Gastrocnemius medialis (tissue), 4 donors: ENCODE data around the gene RGS19. TPM values are rescaled to one million over a fixed set of nuclear protein-coding genes. Genes with fewer than 3 reads are reported as not detected.
A peak's percentile ranks its signal among the peaks of the same experiment; 100 is the strongest.

ENCODE experiments used
- ATAC-seq, 2 donors: fragments of 150-250 bp; one replicate each; pipeline ENCODE4 v1.9.1; 2016
- DNase-seq, 2 donors: peaks; one replicate each; pipeline ENCODE4 v3.0.0-alpha.2; 2019
- H3K27ac ChIP-seq, 4 donors: fragments of 200-600 bp; sonication (generic); 1 replicate in 1 of 4; 2 replicates in 3 of 4; pipeline ENCODE4 v1.5.1; 2016 to 2018; ENCODE audit warnings: mild to moderate bottlenecking in 2 of 4, moderate library complexity in 1 of 4
- H3K27me3 ChIP-seq, 3 donors: fragments of 200-600 bp; sonication (generic) in 2 of 3; 1 replicate in 1 of 3; 2 replicates in 2 of 3; pipeline versions ENCODE4 v1.5.1 to v1.6.0; 2016 to 2019; ENCODE audit warnings: mild to moderate bottlenecking in 1 of 3, moderate library complexity in 1 of 3
- H3K36me3 ChIP-seq, 2 donors: fragments of 200-600 bp; sonication (generic) in 1 of 2; one replicate each; pipeline ENCODE4 v1.5.1; 2017 to 2018
- H3K4me1 ChIP-seq, 2 donors: fragments of 200-600 bp; sonication (generic) in 1 of 2; one replicate each; pipeline ENCODE4 v1.5.1; 2016 to 2017; ENCODE audit warnings: mild to moderate bottlenecking in 2 of 2
- H3K4me3 ChIP-seq, 4 donors: fragments of 200-600 bp; sonication (generic) in 3 of 4; 1 replicate in 1 of 4; 2 replicates in 3 of 4; pipeline ENCODE4 v1.5.1; 2016 to 2019; ENCODE audit warnings: mild to moderate bottlenecking in 2 of 4
- H3K9me3 ChIP-seq, 3 donors: fragments of 200-600 bp; sonication (generic) in 2 of 3; 1 replicate in 1 of 3; 2 replicates in 2 of 3; pipeline ENCODE4 v1.5.1; 2016 to 2019
- POLR2A ChIP-seq, 2 donors: fragments of 450-650 bp; IDR thresholded peaks; one replicate each; pipeline ENCODE4 v1.6.1; 2017; ENCODE audit warnings: antibody characterized with exemption in 2 of 2, mild to moderate bottlenecking in 2 of 2, moderate library complexity in 2 of 2
- in situ Hi-C, 4 donors: fragments of 200-750 bp; cut with MboI; loops; one replicate each; pipeline versions ENCODE4 v1.15.0 to v1.8.0; 2017; ENCODE audit warnings: low sequenced_read_pairs in 4 of 4
- intact Hi-C: fragments of 100-400 bp; cut with DNase I; formaldehyde crosslinking; loops from one replicate; pipeline ENCODE4 v1.15.1; 2023; ENCODE audit warnings: low total_unique reads
- total RNA-seq, 4 donors: library from RNA; depleted of rRNA; stranded (reverse); fragments of >200 nt; gene quantifications; one replicate each; pipeline versions ENCODE4 v1.1.0 to v1.2.3, GENCODE V29; 2016
- TF ChIP-seq, protein P1 (sequence below), 5 experiments: fragments of 450-650 bp in 3 of 5; fragments of 200-600 bp in 2 of 5; sonication (generic) in 2 of 5; IDR thresholded peaks in 4 of 5; conservative IDR thresholded peaks in 1 of 5; 1 replicate in 4 of 5; 2 replicates in 1 of 5; pipeline ENCODE4 v1.5.1; 2016 to 2019; ENCODE audit warnings: antibody characterized with exemption in 5 of 5, mild to moderate bottlenecking in 3 of 5, moderate library complexity in 3 of 5

Gene RGS19
- total RNA-seq, 4 donors from 2014 or later, result 0.92 to 7.7 (median 3.5) TPM

DNA sequence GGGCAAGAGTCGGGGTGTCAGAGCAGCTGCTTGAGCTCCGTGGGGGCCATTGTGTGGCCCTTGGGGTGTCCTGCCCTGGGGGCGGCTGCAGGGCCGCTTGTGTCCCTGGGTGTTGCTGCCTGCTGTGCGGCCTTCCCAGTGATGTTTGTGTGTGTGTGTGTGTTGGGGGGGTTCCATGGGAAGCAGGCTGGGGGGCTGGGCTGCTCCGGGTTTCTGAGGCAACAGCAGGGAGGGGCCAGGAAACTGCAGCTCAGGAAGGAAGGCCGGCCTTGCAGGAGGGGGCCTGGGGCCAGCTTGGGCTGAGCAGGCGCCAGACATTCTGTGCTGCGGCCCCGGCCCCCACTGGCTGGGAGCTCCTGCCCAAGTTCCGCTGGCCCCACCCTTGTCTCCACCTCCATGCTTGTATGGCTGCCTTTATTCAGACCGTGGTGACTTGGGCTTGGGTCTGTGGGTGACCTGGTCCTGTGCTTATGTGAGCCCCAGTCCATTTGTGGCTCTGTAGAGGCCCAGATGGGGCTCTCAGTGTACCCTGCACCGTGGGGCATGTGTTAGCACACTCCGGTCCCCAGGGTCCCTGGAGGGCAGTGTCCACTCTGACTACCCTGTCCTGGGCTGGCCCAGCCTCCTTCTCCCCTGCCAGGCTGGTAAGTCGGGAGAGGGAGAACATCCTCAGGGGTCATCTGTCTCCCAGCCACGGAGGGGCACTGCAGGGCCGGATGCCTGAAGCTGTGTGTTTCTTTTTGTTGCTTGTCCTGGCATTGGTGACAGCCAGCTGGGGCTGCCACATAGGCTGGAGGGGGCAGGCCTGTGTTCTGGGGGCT is 25.3 kb downstream of the RGS19 start:
- no peaks in the 10 kb centered on the region for H3K4me1 ChIP-seq
- H3K36me3 ChIP-seq, result no peaks in the 10 kb centered on the region
- H3K4me3 ChIP-seq, result peak overlapping the region in 2 of 4 donors; percentile 1 to 11
- DNase-seq (no peak), ATAC-seq (peak; percentile 11 to 12)
- peaks cover 14 to 17% (median 17%) of the 10 kb centered on the region in 3 donors for H3K27me3 ChIP-seq
- H3K27ac ChIP-seq, result peak overlapping the region; percentile 54 to 80 (median 78)
- in situ Hi-C loops (no loop called here), intact Hi-C loops (no loop called here)
- no peaks in the 10 kb centered on the region for H3K9me3 ChIP-seq
- TF ChIP-seq POLR2A (IDR thresholded peaks at IDR 0.05), result peak in 1 of 2 donors; percentile 7
- TF ChIP-seq, protein P1, sequence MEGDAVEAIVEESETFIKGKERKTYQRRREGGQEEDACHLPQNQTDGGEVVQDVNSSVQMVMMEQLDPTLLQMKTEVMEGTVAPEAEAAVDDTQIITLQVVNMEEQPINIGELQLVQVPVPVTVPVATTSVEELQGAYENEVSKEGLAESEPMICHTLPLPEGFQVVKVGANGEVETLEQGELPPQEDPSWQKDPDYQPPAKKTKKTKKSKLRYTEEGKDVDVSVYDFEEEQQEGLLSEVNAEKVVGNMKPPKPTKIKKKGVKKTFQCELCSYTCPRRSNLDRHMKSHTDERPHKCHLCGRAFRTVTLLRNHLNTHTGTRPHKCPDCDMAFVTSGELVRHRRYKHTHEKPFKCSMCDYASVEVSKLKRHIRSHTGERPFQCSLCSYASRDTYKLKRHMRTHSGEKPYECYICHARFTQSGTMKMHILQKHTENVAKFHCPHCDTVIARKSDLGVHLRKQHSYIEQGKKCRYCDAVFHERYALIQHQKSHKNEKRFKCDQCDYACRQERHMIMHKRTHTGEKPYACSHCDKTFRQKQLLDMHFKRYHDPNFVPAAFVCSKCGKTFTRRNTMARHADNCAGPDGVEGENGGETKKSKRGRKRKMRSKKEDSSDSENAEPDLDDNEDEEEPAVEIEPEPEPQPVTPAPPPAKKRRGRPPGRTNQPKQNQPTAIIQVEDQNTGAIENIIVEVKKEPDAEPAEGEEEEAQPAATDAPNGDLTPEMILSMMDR (IDR thresholded peaks at IDR 0.05 in 4 of 5, conservative IDR thresholded peaks at IDR 0.05 in 1 of 5), result no peak

DNA sequence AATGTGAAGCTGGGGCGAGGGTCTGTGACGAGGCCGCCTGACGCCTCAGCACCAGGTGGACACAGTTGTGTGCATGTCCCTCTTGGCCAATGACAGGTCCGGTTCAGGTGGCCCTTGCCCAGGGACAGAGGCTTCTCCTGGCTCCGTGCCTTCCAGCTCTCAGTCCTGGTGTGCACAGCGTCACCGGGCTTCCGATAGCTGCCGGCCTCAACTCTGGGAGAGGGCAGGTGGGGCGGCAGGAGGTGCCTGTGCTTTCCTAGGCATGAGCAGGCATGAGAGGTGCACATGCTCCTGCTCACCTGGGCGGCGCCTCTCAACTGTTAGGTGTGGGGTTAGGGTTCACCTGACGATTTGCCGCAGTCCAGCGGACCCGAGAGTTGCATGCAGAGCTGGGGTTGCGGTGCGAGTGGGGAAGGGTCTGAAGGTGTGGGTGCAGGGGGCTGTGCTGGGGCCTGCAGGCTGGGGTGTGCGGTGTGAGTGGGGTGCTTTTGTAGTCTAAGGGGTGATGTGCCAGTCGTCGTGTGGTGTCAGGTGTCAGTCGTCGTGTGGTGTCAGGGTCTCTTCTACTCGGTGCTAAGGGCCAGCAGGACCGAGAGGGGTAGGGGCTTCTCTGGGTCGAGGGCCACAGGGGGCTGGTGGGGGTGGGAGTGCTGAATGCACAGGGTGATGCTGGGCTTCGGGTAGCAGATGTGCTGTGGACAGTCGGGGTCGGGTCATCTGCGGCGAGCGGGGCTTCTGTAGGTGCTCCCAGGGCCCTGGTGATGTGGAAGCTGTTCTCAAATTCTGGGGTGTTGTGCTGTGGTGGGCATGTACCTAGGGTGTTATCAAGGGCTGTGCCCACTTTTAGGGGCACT is 26.1 kb downstream of the RGS19 start:
- DNase-seq, result no peak
- H3K27me3 ChIP-seq, result peaks cover 14 to 17% (median 17%) of the 10 kb centered on the region in 3 donors
- ATAC-seq, result no peak
- in situ Hi-C loops, result no loop called here
- intact Hi-C loops, result no loop called here
- H3K4me3 ChIP-seq, result peak overlapping the region in 1 of 4 donors; percentile 8
- no peak for TF ChIP-seq POLR2A (IDR thresholded peaks at IDR 0.05)
- TF ChIP-seq, protein P1 (IDR thresholded peaks at IDR 0.05 in 4 of 5, conservative IDR thresholded peaks at IDR 0.05 in 1 of 5), result no peak
- H3K36me3 ChIP-seq, result no peaks in the 10 kb centered on the region
- H3K9me3 ChIP-seq, result no peaks in the 10 kb centered on the region
- H3K4me1 ChIP-seq, result no peaks in the 10 kb centered on the region
- peak overlapping the region; percentile 65 to 80 (median 76) for H3K27ac ChIP-seq

DNA sequence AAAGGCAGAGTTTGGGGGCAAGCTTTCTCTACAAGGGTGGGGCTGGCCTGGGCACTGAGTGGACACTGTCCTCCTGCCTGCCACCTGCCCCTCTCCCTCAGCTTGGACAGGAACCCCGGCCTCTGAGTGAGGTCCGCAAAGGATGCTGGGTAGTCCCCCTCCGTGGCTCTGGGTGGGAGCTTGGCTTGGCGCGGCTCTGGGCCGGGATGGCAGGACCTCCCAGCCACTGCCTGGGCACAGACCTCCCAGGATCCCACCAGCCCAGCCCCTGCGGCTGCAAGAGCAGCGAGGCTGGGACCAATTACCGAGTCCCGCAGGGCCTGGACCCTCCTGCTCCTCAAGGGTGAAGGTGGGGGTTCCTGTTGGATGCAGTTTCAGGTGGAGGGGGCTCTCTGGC is 27.0 kb downstream of the RGS19 start:
- ATAC-seq (no peak), DNase-seq (no peak)
- no peaks in the 10 kb centered on the region for H3K4me1 ChIP-seq
- H3K9me3 ChIP-seq, result no peaks in the 10 kb centered on the region
- in situ Hi-C loops (no loop called here), intact Hi-C loops (no loop called here)
- H3K27me3 ChIP-seq, result peaks cover 19 to 24% (median 23%) of the 10 kb centered on the region in 3 donors
- no peaks in the 10 kb centered on the region for H3K36me3 ChIP-seq
- TF ChIP-seq, protein P1 (IDR thresholded peaks at IDR 0.05 in 4 of 5, conservative IDR thresholded peaks at IDR 0.05 in 1 of 5), result no peak
- no peak for TF ChIP-seq POLR2A (IDR thresholded peaks at IDR 0.05)
- H3K27ac ChIP-seq, result peak overlapping the region; percentile 65 to 80 (median 76)
- peak overlapping the region in 2 of 4 donors; percentile 1 to 11 for H3K4me3 ChIP-seq

DNA sequence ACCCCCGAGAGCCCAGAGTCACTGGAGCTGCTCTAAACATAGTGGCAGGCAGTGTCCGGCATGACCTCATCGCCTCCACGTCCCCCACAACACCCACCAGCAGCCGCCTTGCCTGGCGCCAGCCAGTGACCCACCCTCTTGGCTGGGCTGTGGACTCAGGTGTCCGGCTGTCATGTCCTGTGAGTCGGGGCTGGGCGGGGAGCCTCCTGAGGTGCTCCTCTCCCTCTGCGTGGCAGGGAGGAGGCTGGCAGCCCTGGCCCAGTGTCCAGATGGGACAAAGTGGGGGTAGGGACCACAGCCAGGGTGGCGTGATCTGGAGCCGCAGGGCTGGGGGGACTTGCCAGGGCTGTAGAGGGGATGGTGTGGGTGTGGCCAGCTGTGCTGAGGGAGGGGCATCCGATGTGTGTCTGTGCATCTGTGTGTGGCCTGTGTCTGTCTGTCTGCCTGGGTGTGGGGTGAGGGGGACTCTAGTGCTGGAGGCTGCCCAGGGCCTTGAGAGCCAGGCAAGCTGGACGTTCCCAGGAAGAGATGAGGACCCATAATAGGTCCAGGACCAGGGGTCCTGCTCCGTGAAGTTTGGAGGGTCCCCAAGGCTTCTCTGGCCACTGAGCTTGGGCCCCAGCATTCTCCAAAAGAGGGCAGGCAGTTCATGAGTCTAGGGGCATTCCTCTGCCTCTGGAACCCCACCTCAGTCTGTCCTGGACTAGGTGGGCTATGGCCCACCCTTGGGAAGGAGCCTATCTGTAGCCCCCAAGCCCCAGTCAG is 27.6 kb downstream of the RGS19 start:
- DNase-seq (peak in 1 of 2 donors; percentile 29), ATAC-seq (peak; percentile 39 to 43)
- TF ChIP-seq, protein P1 (IDR thresholded peaks at IDR 0.05 in 4 of 5, conservative IDR thresholded peaks at IDR 0.05 in 1 of 5), result no peak
- peak; percentile 32 to 55 for TF ChIP-seq POLR2A (IDR thresholded peaks at IDR 0.05)
- H3K36me3 ChIP-seq, result no peaks in the 10 kb centered on the region
- peak overlapping the region in 2 of 4 donors; percentile 1 to 11 for H3K4me3 ChIP-seq
- peak overlapping the region; percentile 71 to 83 (median 78) for H3K27ac ChIP-seq
- in situ Hi-C loops, result no loop called here
- intact Hi-C loops, result no loop called here
- H3K9me3 ChIP-seq, result no peaks in the 10 kb centered on the region
- H3K27me3 ChIP-seq, result peaks cover 19 to 29% (median 24%) of the 10 kb centered on the region in 3 donors
- H3K4me1 ChIP-seq, result no peaks in the 10 kb centered on the region
